NOMO-1 treated with dmso at 0.1 percent for 144 hours (cell line): Measurements from ENCODE around the gene IDNK.

Experiments used
- DNase-seq: peaks from one replicate; lab custom pipeline; 2025; ENCODE audit not compliant: unreplicated experiment; lab: John Stamatoyannopoulos, UW

The IDNK gene

GRCh38 chr9:83688921-83689320 is 66.0 kb downstream of the IDNK start:
- DNase-seq: no peak

- no peak for DNase-seq
Measured at GRCh38 chr9:83691492-83691891, 68.5 kb downstream of the IDNK start.
